ENCODE results near the gene MIDN.
"Not testable (repeated sequence)": the region's sequence is repeated elsewhere in the genome, so short reads cannot be mapped to it uniquely, and the experiment has no call there.

The MIDN gene

GRCh38 chr19:1248139-1248785, at the start of gene MIDN:
Gene MIDN, plus strand, starts transcription at chr19:1248583. Its CDS starts 1,714 bp downstream, at chr19:1250297.
- intact Hi-C loops (cut with micrococcal nuclease): loop anchor here (1.0 kb wide), 1 partner anchor 18 kb away; no protein-coding TSS in a partner anchor
- H3K4me1 Mint-ChIP-seq (ENCODE audit: low read depth): peaks cover 47% of the 10 kb centered on the region

GRCh38 chr19:1199531-1199930, 48.9 kb upstream of the MIDN start:
- Mint-ChIP-seq H3K4me1 (ENCODE audit: low read depth) (peaks cover 12% of the 10 kb centered on the region), H3K4me3 (no peak overlapping the region), H3K36me3 (ENCODE audit: low read depth) (no peaks in the 10 kb centered on the region), H3K27ac (no peak overlapping the region), H3K9me3 (no peaks in the 10 kb centered on the region), H3K27me3 (no peaks in the 10 kb centered on the region)
- intact Hi-C loops (cut with micrococcal nuclease): no loop called here

More at GRCh38 chr19:1248139-1248785, at the start of gene MIDN:
- no peaks in the 10 kb centered on the region for H3K9me3 Mint-ChIP-seq
- H3K36me3 Mint-ChIP-seq (ENCODE audit: low read depth): peaks cover 65% of the 10 kb centered on the region
- peak within 1 kb of the TSS; percentile 93 for H3K27ac Mint-ChIP-seq
- H3K27me3 Mint-ChIP-seq: no peaks in the 10 kb centered on the region
- H3K4me3 Mint-ChIP-seq: peak within 1 kb of the TSS; percentile 83

GRCh38 chr19:1200614-1201013, 47.8 kb upstream of the MIDN start:
- intact Hi-C loops (cut with micrococcal nuclease); H3K27me3 Mint-ChIP-seq; H3K27ac Mint-ChIP-seq; H3K36me3 Mint-ChIP-seq (ENCODE audit: low read depth); H3K9me3 Mint-ChIP-seq; H3K4me3 Mint-ChIP-seq: not testable (repeated sequence)
- H3K4me1 Mint-ChIP-seq (ENCODE audit: low read depth): peaks cover 12% of the 10 kb centered on the region

- H3K4me1 Mint-ChIP-seq (ENCODE audit: low read depth): peaks cover 41% of the 10 kb centered on the region
- no peaks in the 10 kb centered on the region for H3K27me3 Mint-ChIP-seq
- peak within 1 kb of the TSS; percentile 93 for H3K4me3 Mint-ChIP-seq
- no peaks in the 10 kb centered on the region for H3K9me3 Mint-ChIP-seq
- peaks cover 40% of the 10 kb centered on the region for H3K36me3 Mint-ChIP-seq (ENCODE audit: low read depth)
- intact Hi-C loops (cut with micrococcal nuclease): loop anchor here (1.0 kb wide), 1 partner anchor 8 kb away; no protein-coding TSS in a partner anchor
- peak within 1 kb of the TSS; percentile 88 for H3K27ac Mint-ChIP-seq
Observed at GRCh38 chr19:1205114-1206099, 43.0 kb upstream of the MIDN start, which contains the start of gene STK11. Gene STK11, plus strand, starts transcription at chr19:1205778. Its CDS starts 1,136 bp downstream, at chr19:1206914.

GRCh38 chr19:1206150-1206863, 42.1 kb upstream of the MIDN start:
- H3K27me3 Mint-ChIP-seq: no peaks in the 10 kb centered on the region
- intact Hi-C loops (cut with micrococcal nuclease): no loop called here
- no peaks in the 10 kb centered on the region for H3K9me3 Mint-ChIP-seq
- H3K4me3 Mint-ChIP-seq: peak overlapping the region; percentile 93
- peaks cover 49% of the 10 kb centered on the region for H3K36me3 Mint-ChIP-seq (ENCODE audit: low read depth)
- peak overlapping the region; percentile 88 for H3K27ac Mint-ChIP-seq
- peaks cover 42% of the 10 kb centered on the region for H3K4me1 Mint-ChIP-seq (ENCODE audit: low read depth)

- no peaks in the 10 kb centered on the region for H3K9me3 Mint-ChIP-seq
- intact Hi-C loops (cut with micrococcal nuclease): no loop called here
- H3K4me1 Mint-ChIP-seq (ENCODE audit: low read depth): peaks cover 49% of the 10 kb centered on the region
- peak overlapping the region; percentile 93 for H3K4me3 Mint-ChIP-seq
- H3K36me3 Mint-ChIP-seq (ENCODE audit: low read depth): peaks cover 55% of the 10 kb centered on the region
- no peaks in the 10 kb centered on the region for H3K27me3 Mint-ChIP-seq
- peak overlapping the region; percentile 88 for H3K27ac Mint-ChIP-seq
Observed at GRCh38 chr19:1206864-1207450, 41.4 kb upstream of the MIDN start.

GRCh38 chr19:1208830-1209229, 39.6 kb upstream of the MIDN start:
- H3K9me3 Mint-ChIP-seq; intact Hi-C loops (cut with micrococcal nuclease); H3K27me3 Mint-ChIP-seq; H3K27ac Mint-ChIP-seq: not testable (repeated sequence)
- Mint-ChIP-seq H3K36me3 (ENCODE audit: low read depth) (peaks cover 65% of the 10 kb centered on the region), H3K4me3 (peak overlapping the region; percentile 26), H3K4me1 (ENCODE audit: low read depth) (peaks cover 47% of the 10 kb centered on the region)

- no peak overlapping the region for H3K4me3 Mint-ChIP-seq
- H3K27ac Mint-ChIP-seq: no peak overlapping the region
- H3K4me1 Mint-ChIP-seq (ENCODE audit: low read depth): peaks cover 61% of the 10 kb centered on the region
- H3K36me3 Mint-ChIP-seq (ENCODE audit: low read depth): peaks cover 67% of the 10 kb centered on the region
- intact Hi-C loops (cut with micrococcal nuclease): no loop called here
- no peaks in the 10 kb centered on the region for H3K9me3 Mint-ChIP-seq
- H3K27me3 Mint-ChIP-seq: no peaks in the 10 kb centered on the region
Observed at GRCh38 chr19:1210227-1210538, 38.2 kb upstream of the MIDN start.

GRCh38 chr19:1211494-1212234, 36.7 kb upstream of the MIDN start:
- H3K27ac Mint-ChIP-seq: peak overlapping the region; percentile 64
- H3K36me3 Mint-ChIP-seq (ENCODE audit: low read depth): peaks cover 77% of the 10 kb centered on the region
- no peak overlapping the region for H3K4me3 Mint-ChIP-seq
- intact Hi-C loops (cut with micrococcal nuclease): no loop called here
- H3K9me3 Mint-ChIP-seq: no peaks in the 10 kb centered on the region
- H3K27me3 Mint-ChIP-seq: no peaks in the 10 kb centered on the region
- peaks cover 65% of the 10 kb centered on the region for H3K4me1 Mint-ChIP-seq (ENCODE audit: low read depth)

- Mint-ChIP-seq H3K9me3 (no peaks in the 10 kb centered on the region), H3K27ac (peak overlapping the region; percentile 97), H3K4me3 (peak overlapping the region; percentile 72), H3K36me3 (ENCODE audit: low read depth) (peaks cover 77% of the 10 kb centered on the region), H3K27me3 (no peaks in the 10 kb centered on the region), H3K4me1 (ENCODE audit: low read depth) (peaks cover 61% of the 10 kb centered on the region)
- intact Hi-C loops (cut with micrococcal nuclease): loop anchor here (1.0 kb wide), 1 partner anchor 8 kb away; the partner anchor contains the start of gene STK11
Observed at GRCh38 chr19:1213391-1214286, 34.7 kb upstream of the MIDN start.

GRCh38 chr19:1214299-1214861, 34.0 kb upstream of the MIDN start:
- Mint-ChIP-seq H3K36me3 (ENCODE audit: low read depth) (peaks cover 71% of the 10 kb centered on the region), H3K27ac (peak overlapping the region; percentile 97), H3K27me3 (no peaks in the 10 kb centered on the region), H3K4me1 (ENCODE audit: low read depth) (peaks cover 60% of the 10 kb centered on the region), H3K4me3 (peak overlapping the region; percentile 72), H3K9me3 (no peaks in the 10 kb centered on the region)
- intact Hi-C loops (cut with micrococcal nuclease): no loop called here
